MCF 10A (cell line): ENCODE results near the gene HSD3B2. TPM values are rescaled to one million over a fixed set of nuclear protein-coding genes. Genes with fewer than 3 reads are reported as not detected.
A peak's percentile ranks its signal among the peaks of the same experiment; 100 is the strongest.

Experiments
- BruUV-seq: library from RNA; stranded (reverse); fragments of 400-500 nt; replicated peaks from 2 replicates; lab custom pipeline; 2021; lab: Mats Ljungman, UMichigan
- CTCF ChIA-PET: fragments of 300-600 bp; sonication (Branson Sonifier 250); formaldehyde crosslinking; extraction: SDS; loops from one replicate; lab custom pipeline; 2021; ENCODE audit warnings: antibody characterized with exemption, inconsistent platforms; lab: Yijun Ruan, JAX
- POLR2A ChIA-PET: fragments of 300-600, 350-650 bp; sonication (Branson Sonifier 250); formaldehyde crosslinking; extraction: SDS; loops from one replicate; lab custom pipeline; 2020; ENCODE audit warnings: antibody characterized with exemption, inconsistent platforms; lab: Yijun Ruan, JAX
- DNase-seq: peaks from one replicate; pipeline ENCODE4 v3.0.0-alpha.2; 2018; ENCODE audit not compliant: unreplicated experiment
- H3K27ac Mint-ChIP-seq: one replicate; pipeline ENCODE4 v1.8.0; 2022; ENCODE audit warnings: mild to moderate bottlenecking, low read depth, mixed read lengths; ENCODE audit not compliant: unreplicated experiment
- H3K27me3 Mint-ChIP-seq: one replicate; pipeline ENCODE4 v1.8.0; 2022; ENCODE audit warnings: mixed read lengths; ENCODE audit not compliant: insufficient read depth, unreplicated experiment
- H3K36me3 Mint-ChIP-seq: one replicate; pipeline ENCODE4 v1.8.0; 2022; ENCODE audit warnings: mild to moderate bottlenecking, moderate library complexity, mixed read lengths; ENCODE audit not compliant: insufficient read depth, unreplicated experiment
- H3K4me1 Mint-ChIP-seq: one replicate; pipeline ENCODE4 v1.8.0; 2022; ENCODE audit warnings: mixed read lengths; ENCODE audit not compliant: insufficient read depth, unreplicated experiment
- H3K4me3 Mint-ChIP-seq: one replicate; pipeline ENCODE4 v1.8.0; 2022; ENCODE audit warnings: mild to moderate bottlenecking, moderate library complexity, mixed read lengths; ENCODE audit not compliant: unreplicated experiment
- H3K9me3 Mint-ChIP-seq: one replicate; pipeline ENCODE4 v1.8.0; 2022; ENCODE audit warnings: mixed read lengths; ENCODE audit not compliant: unreplicated experiment
- intact Hi-C: fragments of 100-400 bp; cut with micrococcal nuclease; formaldehyde crosslinking; loops from 2 replicates; pipeline ENCODE4 v1.14.1; 2022
- total RNA-seq: library from RNA; stranded (reverse); gene quantifications from 2 replicates; pipeline ENCODE4 v1.2.3, GENCODE V29; 2022
- TF ChIP-seq, protein P1 (sequence below): fragments of 200-600 bp; IDR thresholded peaks from one replicate; pipeline ENCODE4 v1.8.0; 2022; ENCODE audit warnings: antibody characterized with exemption, mild to moderate bottlenecking; ENCODE audit not compliant: unreplicated experiment

HSD3B2 gene
- total RNA-seq, 1 experiment from 2014 or later, result not detected

DNA sequence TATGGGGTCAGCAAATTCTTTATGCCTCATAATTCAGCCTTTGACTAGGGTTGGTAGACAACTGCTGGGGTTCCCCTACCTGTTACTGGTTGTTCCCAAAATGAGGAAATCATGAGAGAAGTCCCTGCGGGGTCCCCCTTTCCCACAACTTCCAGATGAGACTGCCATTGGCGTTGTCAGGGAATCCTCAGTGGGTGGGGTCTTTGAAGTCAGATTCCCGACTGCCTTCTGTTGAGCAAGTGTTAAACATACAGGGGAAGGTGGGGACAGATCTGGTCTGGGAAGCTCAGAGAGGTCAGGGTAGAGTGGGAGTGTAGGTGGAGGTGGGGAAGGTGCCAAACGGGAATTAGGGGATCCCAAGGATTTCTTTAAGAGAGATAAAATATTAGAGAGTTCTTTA is 14.7 kb downstream of the HSD3B2 start:
- Mint-ChIP-seq H3K27me3 (peaks cover 35% of the 10 kb centered on the region), H3K36me3 (no peaks in the 10 kb centered on the region), H3K4me3 (no peak overlapping the region), H3K4me1 (no peaks in the 10 kb centered on the region), H3K27ac (no peak overlapping the region), H3K9me3 (no peaks in the 10 kb centered on the region)
- BruUV-seq, result no TSS peak
- ChIA-PET POLR2A (no interaction called here), CTCF (interaction anchor here (0.6 to 0.7 kb wide), 2 partner anchors 9 to 115 kb away, joined by 3 read pairs; no protein-coding TSS in a partner anchor)
- DNase-seq, result no peak
- intact Hi-C loops, result no loop called here
- TF ChIP-seq, protein P1, sequence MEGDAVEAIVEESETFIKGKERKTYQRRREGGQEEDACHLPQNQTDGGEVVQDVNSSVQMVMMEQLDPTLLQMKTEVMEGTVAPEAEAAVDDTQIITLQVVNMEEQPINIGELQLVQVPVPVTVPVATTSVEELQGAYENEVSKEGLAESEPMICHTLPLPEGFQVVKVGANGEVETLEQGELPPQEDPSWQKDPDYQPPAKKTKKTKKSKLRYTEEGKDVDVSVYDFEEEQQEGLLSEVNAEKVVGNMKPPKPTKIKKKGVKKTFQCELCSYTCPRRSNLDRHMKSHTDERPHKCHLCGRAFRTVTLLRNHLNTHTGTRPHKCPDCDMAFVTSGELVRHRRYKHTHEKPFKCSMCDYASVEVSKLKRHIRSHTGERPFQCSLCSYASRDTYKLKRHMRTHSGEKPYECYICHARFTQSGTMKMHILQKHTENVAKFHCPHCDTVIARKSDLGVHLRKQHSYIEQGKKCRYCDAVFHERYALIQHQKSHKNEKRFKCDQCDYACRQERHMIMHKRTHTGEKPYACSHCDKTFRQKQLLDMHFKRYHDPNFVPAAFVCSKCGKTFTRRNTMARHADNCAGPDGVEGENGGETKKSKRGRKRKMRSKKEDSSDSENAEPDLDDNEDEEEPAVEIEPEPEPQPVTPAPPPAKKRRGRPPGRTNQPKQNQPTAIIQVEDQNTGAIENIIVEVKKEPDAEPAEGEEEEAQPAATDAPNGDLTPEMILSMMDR, result no peak

DNA sequence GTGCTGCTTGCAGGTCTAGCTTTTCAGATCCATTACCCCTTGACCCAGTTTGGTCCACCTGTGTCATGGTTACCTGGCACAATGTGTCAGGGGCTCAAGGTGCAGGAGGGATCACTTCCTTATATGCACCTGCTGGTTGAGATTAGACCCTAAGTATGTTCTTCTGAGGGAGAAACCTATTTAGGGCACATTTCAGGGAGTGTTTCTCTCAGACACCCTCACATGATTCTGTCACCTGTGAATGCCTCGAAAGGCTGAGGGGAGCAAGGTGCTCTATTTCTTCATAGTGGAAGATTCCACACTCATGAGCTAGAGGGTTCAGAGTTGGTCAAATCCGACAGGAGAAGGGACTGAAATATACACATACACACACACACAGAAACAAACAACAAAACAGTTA is 15.5 kb downstream of the HSD3B2 start:
- intact Hi-C loops, result no loop called here
- Mint-ChIP-seq H3K36me3 (no peaks in the 10 kb centered on the region), H3K4me1 (no peaks in the 10 kb centered on the region), H3K27me3 (peaks cover 35% of the 10 kb centered on the region), H3K4me3 (no peak overlapping the region), H3K27ac (no peak overlapping the region), H3K9me3 (no peaks in the 10 kb centered on the region)
- ChIA-PET POLR2A (no interaction called here), CTCF (interaction anchor here (1.2 kb wide), 1 partner anchor 113 kb away, joined by 3 read pairs; no protein-coding TSS in a partner anchor)
- no peak for DNase-seq
- TF ChIP-seq, protein P1, result no peak
- BruUV-seq, result no TSS peak

DNA sequence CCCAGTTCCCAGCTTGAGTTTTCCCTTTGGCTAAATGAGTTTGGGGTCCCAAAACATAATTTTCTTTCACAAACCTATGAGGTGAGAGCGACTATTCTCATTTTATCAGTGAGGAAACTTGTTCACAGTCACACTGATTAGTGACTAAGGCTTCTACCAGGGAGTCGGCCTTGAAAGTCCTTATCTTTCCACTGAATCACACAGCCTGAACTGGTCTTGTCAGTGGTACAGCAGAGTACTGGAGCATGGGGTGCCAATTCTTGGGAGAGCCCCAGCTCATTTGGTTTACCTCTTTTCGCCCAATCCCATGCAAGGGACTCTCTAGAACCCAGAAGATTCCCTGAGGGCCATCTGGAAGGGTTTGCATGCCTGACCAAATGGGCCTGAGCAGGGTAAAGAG is 16.9 kb downstream of the HSD3B2 start:
- intact Hi-C loops, result no loop called here
- TF ChIP-seq, protein P1, result no peak
- DNase-seq, result no peak
- H3K4me1 Mint-ChIP-seq, result no peaks in the 10 kb centered on the region
- no peak overlapping the region for H3K27ac Mint-ChIP-seq
- ChIA-PET POLR2A (no interaction called here), CTCF (no interaction called here)
- H3K9me3 Mint-ChIP-seq, result no peaks in the 10 kb centered on the region
- peaks cover 35% of the 10 kb centered on the region for H3K27me3 Mint-ChIP-seq
- no TSS peak for BruUV-seq
- H3K4me3 Mint-ChIP-seq, result no peak overlapping the region
- no peaks in the 10 kb centered on the region for H3K36me3 Mint-ChIP-seq

DNA sequence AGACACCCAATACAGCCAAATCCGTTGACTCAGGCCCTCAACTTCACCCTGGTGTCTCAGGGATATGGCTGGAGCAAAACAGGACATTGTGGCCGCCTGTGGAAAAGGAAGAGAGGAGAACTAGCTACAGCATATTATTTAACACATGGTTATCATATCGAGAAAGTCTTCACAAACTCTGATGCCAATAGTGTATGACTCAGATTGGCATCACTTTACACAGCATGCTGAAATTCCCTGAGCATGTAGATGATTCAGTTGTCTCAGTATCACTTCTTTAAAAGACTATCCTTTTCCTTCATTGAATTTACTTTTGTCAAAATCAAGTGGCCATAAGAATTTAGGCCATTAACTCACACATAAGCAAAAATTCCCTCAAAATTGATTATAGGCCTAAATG is 20.1 kb downstream of the HSD3B2 start:
- no TSS peak for BruUV-seq
- no peak overlapping the region for H3K4me3 Mint-ChIP-seq
- H3K27ac Mint-ChIP-seq, result no peak overlapping the region
- POLR2A ChIA-PET, result no interaction called here
- intact Hi-C loops, result no loop called here
- TF ChIP-seq, protein P1, result no peak
- CTCF ChIA-PET, result interaction anchor here (0.7 kb wide), 1 partner anchor 70 kb away, joined by 4 read pairs; no protein-coding TSS in a partner anchor
- H3K36me3 Mint-ChIP-seq, result no peaks in the 10 kb centered on the region
- no peaks in the 10 kb centered on the region for H3K4me1 Mint-ChIP-seq
- peaks cover 39% of the 10 kb centered on the region for H3K27me3 Mint-ChIP-seq
- peak; percentile 44 for DNase-seq
- no peaks in the 10 kb centered on the region for H3K9me3 Mint-ChIP-seq
